NB4 (cell line): ENCODE measurements around the gene ZFAND5.

ENCODE experiments used
- MYC ChIP-seq: IDR thresholded peaks from 2 replicates; pipeline ENCODE4 v1.6.1; 2011; ENCODE audit warnings: low read depth, low read length
- POLR2A ChIP-seq: IDR thresholded peaks from 2 replicates; pipeline ENCODE4 v1.6.1; 2011; ENCODE audit warnings: mild to moderate bottlenecking; ENCODE audit not compliant: insufficient read length; ENCODE audit errors: extremely low read depth
- TF ChIP-seq, protein P1 (sequence below): IDR thresholded peaks from one replicate; pipeline ENCODE4 v1.5.1; 2012; ENCODE audit warnings: low read depth, low read length

DNA sequence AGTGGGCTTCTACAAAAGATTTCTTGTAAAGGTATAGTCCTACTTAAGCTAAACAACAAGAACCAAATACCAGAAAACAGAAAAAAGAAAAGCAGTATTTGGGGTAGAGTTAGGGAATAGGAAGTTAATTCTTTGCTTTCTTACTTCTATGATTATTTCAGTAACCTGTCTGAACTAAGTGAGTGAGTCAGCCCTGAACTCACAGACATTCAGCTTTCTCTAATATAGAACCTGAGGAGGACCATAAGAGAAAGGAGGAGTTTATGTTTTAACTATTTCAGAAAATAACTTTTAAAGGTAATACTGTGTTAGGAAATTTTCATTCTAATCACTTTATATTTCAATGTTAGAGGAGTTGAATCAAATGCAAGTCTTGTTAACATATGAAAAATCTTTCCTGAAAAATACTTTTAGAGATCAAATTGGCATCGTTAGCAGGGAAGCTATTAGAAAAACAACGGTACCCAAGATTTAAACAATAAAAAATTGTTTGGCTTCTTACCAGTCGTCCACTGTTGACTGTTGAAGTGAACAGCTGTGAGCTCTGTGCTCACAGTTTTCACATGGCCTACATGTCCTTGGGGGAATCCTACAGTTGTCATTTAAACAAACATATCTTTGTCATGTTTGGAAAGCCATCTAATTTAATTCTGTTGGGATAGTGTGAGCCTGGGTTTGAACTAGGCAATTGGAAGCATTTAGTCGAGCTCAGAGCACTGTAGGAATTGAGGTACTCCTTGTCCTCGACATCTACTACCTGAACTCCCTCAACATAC is 19.9 kb upstream of the ZFAND5 start:
- no peak for TF ChIP-seq MYC
- no peak for TF ChIP-seq POLR2A
- TF ChIP-seq, protein P1, sequence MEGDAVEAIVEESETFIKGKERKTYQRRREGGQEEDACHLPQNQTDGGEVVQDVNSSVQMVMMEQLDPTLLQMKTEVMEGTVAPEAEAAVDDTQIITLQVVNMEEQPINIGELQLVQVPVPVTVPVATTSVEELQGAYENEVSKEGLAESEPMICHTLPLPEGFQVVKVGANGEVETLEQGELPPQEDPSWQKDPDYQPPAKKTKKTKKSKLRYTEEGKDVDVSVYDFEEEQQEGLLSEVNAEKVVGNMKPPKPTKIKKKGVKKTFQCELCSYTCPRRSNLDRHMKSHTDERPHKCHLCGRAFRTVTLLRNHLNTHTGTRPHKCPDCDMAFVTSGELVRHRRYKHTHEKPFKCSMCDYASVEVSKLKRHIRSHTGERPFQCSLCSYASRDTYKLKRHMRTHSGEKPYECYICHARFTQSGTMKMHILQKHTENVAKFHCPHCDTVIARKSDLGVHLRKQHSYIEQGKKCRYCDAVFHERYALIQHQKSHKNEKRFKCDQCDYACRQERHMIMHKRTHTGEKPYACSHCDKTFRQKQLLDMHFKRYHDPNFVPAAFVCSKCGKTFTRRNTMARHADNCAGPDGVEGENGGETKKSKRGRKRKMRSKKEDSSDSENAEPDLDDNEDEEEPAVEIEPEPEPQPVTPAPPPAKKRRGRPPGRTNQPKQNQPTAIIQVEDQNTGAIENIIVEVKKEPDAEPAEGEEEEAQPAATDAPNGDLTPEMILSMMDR: no peak
